ENCODE data around the gene TRIM50.

DNA sequence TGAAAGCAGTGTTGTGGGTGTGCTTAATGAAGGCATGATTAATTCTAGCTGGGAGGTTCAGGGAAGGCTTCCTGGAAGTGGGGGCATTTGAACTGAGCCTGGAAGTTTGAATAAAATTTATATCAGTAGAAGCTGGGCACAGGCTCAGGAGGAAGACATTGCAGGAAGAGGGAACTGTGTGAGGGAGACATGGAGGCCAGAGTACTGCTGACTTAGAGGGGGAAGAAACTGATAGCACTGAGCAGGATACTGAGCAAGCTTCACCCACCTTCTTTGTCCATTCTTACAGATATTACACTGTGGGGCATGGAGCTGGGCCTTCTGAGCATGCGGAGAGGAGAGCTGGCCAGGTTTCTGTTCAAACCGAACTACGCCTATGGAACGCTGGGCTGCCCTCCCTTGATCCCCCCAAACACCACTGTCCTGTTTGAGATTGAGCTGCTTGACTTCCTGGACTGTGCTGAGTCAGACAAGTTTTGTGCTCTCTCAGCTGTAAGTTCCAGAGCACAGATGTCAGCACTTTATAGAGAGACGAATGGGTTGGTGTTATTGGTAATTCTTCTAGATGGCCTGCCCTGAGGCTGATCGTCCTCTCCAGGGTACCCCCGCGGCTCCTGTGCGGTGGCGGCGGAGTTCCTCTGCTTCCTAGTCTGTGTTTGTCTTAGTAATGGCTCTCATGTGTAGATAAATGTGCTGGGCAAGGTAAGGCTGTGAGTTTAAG lies 2.1 kb upstream of the TRIM50 start:
- TF ChIP-seq GATA3 (IDR thresholded peaks at IDR 0.05; ENCODE audit: low read depth, low read length), result no peak
- no peak for TF ChIP-seq GATA2 (IDR thresholded peaks at IDR 0.05; ENCODE audit: low read depth, low read length)

All from SH-SY5Y (cell line).